ENCODE data around the gene PSAT1.

The PSAT1 gene

DNA sequence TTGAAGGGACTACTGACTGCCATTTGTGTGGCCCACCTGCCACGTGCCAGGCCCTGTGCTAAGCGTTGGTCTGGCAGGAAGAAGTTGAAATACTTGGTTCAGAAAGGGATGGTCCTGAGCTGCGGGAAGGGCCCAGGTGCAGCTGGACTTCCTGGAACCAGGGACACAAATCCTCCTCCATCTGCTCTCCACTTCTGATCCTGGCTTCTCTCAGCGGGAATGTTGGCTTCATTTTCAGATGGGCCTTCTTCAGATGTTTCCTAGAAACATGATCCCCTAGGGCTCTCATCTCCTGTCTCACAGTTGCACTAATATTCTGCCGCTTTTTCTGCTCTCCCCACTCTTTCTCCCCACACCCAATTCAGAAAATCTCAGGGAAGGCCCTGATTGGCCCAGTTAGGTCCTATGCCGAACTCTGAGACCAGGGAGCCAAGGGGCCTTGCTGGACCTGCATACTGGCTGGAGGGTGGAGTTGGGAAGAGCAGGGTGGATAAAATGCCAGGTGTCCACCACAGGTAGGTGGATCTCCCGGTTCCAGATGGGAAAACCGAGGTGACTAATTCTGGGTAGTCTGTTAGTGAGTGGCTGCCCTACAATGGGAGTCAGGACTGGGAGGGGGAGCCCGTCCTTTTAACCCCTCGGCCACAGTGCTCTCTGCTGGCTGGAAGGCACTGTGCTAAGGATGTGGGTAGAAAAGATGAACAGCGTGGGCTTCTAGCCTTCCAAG is 19.4 kb downstream of the PSAT1 start:
- DNase-seq (ENCODE audit: low read depth in 2 of 2): no peak

DNA sequence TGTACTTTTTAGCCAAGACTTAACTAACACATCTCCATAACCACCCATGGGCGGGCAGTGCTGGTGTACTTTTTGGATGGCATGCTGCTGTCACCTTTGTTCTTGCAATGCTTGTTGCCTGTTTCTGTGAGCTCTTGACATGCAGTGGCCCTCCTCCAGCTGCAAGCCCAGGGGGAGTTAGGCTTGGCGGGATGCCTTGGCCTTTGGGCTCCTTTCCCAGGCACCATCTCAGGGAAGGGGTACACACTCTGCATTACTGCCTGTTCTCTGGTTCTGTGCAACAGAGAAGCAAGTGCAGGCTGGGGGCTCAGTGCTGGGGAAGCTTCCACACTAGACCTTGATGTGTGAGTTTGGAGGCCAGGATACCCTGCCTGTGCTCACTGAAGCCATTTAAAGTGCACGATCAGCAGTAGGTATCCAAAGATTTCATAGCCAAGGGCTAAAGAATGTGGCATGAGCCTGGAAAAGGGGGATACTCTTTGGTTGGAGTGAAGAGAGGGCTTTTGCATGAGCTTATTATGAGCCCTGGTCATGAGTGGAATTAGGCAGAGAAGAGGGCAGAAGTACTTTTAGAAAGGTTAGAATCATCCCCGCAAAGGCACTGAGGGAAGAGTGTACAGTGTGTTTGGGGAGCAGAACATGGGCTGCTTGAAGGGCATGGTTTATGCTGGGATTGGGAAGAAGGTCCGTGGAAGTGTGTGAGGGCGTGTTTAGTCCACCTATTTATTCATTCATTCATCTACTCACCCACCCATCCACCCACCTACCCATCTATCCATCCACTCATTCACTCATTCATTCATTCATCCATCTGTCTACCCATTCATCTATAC is 22.5 kb downstream of the PSAT1 start:
- no peak for DNase-seq (ENCODE audit: low read depth in 2 of 2)

DNA sequence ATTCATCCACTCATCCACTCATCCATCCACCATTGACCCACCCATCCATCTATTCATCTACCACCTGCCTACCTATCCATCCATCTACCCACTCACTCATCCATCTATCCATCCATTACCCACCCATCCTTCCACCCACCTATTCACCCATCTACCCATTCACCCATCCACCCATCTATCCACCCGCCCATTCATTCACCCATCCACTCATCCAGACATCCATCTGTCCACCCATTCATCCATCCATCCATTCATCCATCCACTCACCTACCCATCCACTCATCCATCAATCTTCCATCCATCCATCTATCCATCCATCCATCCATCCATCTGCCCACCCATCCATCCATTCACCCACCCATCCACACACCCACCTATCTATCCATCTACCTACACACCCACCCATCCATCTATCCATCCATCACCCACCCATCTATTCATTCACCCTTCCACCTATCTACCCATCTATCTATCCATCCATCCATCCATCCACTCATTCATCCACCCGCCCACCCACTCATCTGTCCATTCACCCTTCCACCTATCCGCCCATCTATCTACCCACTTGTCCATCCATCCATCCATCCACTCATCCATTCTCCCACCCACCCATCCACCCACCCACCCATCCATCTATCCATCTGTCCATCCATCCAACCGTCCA is 23.2 kb downstream of the PSAT1 start:
- DNase-seq (ENCODE audit: low read depth in 2 of 2): no peak

DNA sequence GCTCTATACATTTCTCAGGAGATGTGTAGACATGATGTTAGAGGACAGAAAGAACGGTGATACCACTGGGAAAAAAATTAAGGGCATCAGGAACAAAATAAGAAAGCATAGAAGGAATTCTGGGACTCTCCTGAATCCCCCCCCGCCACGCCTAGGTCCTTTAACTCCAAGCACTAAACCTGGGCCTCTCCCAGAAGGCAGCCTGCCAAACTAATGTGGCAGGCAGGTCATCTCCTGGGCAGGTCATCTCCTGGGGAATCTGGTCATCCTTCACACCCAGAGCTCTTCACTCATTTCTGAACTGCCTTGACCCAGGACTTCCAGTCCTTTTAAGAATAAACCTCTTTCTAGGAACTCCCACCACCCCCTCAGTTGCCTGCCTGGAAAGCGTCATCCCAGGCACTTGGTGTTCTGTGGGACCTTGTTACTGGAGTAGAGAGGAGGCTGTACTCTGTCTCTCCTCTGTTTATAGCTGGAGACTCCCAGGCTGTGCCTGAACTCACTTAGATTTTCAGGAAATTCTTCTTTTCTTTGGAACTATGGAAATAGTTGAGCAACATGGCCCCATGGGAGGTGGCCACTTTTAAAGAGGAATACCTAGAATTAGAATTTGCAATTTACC is 24.1 kb downstream of the PSAT1 start:
- DNase-seq (ENCODE audit: low read depth in 2 of 2): no peak

DNA sequence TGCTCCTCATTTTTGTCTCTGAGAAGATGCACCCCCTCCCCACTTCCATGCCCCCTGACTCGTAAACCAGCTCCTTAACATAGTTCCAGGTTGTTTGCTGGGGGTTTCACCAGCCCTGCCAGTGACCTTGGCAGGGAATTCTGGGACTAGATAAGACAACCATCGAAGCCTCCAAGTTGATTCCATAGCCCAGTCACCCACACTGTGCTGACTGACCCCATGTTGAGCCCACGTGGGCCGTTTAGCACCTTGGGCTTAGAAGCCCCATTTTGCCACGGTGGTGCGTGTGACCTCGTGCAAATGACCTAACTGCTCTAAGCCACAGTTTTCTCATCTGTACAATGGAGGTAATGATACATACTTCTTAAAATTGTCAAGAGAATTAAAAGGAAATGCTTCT is 24.6 kb downstream of the PSAT1 start:
- DNase-seq (ENCODE audit: low read depth in 2 of 2): no peak

DNA sequence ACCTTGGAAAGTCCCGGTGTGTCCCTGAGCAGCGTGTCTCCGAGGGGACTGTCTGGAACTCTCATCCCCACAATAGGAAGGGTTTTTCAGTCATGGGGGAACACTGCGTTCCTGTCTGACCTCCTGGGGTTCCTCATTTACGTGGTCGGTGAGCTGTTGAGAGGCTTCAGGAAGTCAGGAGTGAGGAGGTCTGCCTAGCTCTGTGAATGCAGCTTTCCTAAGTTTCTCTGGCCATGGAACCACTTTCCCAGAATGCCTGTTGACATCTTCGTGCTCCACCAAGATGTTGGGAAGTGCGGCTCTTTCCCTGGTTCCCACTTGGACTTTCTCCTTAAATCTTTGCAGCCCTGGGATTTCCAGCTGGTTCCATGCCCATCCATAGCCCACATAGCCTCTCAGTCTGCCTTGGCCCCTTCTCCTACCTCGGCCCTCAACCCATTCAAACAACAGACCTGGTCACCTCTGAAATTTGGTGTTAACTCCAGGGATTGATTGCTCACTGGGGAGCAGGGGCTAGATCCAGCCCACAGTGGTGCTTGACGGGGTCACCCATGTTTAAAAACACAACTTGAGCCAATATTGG is 27.2 kb downstream of the PSAT1 start:
- no peak for DNase-seq (ENCODE audit: low read depth in 2 of 2)

DNA sequence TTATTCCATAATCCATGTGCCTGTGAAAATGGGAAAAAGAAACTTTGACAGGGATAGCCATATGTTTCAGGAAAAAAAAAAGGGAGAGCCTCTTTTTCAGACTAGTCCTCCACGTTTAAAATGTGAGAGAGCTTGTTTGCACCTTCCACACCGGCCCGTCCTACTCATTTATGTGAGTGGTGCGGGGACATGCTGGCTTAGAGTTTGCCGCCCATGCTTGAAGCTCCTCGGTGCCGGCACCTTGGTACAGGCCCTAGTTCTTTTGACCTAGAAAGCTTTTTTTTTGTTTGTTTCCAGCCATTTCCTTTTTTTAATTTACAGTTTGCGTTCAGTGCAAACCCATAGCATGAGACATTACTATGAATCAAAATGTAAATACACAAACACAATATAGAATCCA is 27.8 kb downstream of the PSAT1 start:
- DNase-seq (ENCODE audit: low read depth in 2 of 2): no peak

DNA sequence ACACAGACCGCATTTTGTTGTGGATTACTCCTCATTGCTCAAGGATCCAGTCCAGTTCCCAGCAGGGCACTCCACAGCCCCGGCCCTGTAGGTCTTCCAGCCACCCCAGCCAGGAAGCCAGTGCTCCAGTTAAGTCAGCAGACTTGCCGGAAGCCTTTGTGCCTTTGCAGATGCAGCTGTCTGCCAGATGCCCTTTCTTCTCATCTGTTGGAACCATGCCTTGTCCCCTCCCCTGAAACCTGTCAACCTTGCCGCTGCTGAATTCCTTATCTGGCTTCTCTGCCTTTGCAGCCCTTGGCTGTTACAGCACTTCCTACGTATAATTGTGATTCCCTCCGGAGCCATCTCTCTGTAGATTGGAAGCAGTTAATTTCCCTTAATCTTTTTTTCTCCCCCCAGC is 28.4 kb downstream of the PSAT1 start:
- DNase-seq (ENCODE audit: low read depth in 2 of 2): no peak

DNA sequence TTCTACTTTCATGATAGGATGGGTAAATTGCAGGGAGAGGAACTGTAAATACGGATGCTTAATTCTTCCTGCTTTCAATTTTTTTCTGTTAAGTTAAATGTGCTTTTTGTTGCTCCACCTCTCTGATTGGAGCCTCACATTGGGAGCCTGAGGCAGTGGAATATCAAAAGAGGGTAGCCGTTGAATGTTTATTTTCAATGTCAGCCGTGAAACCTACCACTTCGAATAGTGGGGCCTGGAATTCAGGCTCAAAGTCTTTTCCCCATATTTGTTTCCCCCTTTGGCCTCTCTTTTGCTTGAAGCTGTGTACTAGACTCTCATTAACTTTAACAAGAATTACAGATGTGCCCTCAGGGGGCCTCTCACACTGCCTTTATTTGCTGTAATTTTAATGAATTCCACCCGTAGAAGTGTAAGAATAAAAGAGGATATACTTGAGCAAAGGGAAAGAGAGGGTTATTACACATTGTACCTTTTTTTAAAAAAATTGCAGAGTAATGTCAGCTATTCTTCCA is 29.0 kb downstream of the PSAT1 start:
- no peak for DNase-seq (ENCODE audit: low read depth in 2 of 2)

DNA sequence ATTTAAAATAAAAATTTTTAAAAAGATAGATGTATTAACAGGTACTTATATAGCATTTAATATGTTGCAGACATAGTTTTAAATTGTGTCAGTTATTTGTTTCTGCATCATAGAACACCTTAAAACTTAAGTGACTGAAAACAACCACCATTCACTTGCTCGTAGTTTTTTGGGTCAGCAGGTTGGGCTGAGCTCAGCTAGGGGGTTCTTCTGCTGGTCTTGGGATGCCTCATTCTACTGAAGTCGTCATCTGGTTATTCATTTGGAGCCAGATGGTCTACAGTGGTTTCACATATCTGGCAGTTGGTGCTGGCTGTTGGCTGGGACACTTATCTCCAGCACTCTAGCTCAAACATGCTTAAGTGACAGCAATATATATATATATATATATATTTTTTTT is 29.6 kb downstream of the PSAT1 start:
- no peak for DNase-seq (ENCODE audit: low read depth in 2 of 2)

DNA sequence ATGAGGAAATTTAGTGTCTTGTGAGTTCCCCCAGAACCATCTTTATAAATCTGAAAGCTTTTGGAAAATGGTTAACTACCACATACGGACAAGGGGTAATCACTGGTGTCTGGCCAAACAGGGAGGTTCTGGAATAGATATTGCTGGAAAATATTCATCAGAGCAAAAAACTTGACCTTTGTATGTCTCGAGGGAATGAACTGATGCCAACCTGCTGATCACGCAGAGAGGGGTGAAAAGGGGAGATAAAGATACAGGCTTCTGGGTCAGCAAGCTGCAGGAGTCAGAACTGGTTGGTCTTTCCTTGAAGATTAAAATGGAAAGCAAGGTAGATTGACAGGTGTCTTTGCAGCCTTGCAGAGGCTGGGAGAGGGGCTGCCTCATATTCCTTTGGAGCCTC is 35.5 kb downstream of the PSAT1 start:
- DNase-seq (ENCODE audit: low read depth in 2 of 2): no peak

DNA sequence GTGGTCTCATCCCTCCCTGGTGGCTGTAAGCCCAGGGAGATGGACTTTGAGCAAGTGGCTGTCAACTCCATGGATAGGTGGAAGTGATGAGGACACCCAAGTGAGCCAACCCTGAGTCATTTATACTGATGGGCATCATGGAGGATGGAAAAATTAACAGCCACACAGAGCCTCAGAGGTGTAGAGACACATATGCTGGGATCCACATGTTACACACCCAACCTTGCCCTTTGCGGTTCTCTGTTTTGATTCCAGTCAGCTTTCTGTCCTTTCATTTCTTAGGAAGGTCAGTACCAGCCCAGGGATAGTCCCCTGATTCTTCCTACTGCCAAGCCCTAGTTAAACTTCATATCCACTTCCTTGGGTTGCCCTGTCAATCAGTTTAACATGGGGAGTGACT is 51.9 kb downstream of the PSAT1 start:
- no peak for DNase-seq (ENCODE audit: low read depth in 2 of 2)

DNA sequence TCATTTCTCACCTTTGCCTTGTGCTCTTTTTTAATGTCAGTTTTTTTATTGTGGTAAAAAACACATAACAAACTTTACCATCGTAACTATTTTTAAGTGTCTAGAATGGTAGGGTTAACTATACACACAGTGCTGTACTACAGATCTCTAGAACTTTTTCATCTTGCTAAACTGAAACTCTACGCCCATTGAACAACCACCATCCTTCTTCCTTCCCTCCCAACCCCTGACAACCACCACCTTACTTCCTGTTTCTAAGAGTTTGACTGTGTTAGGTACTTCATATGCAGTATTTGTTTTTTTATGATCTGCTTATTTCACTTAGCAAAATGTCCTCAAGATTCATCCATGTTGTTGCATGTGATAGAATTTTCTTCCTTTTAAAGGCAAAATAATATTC is 54.9 kb downstream of the PSAT1 start:
- no peak for DNase-seq (ENCODE audit: low read depth in 2 of 2)

DNA sequence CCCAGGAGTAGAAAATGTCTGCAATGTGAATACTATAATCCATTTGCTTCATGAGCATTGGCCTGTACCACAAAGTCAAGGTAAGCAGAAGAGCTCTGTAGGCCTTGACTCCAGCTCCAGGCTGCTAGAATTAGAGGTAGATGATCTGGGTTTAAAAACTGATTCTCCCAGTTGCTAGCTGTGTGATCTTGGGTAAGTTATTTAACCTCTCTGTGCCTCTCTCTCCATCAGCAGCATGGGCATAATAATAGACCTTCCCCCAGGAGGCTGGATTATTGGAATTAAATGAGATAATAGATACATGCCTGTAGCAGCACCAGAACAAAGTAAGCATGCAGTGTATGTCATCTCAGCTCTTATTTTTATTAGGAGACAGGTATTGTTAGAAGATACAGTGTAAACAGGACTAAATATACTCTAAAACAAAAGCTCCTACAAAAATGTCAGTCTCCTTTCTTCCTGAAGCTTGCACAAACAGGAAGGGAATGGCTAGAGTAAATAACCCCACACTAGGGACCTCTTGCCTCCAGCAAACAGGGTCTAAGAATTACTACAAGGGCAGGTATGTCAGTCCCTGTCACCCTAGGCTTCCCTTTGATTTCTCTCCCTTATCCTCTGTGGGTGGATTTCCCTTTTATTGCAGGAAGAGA is 57.5 kb downstream of the PSAT1 start:
- no peak for DNase-seq (ENCODE audit: low read depth in 2 of 2)

DNA sequence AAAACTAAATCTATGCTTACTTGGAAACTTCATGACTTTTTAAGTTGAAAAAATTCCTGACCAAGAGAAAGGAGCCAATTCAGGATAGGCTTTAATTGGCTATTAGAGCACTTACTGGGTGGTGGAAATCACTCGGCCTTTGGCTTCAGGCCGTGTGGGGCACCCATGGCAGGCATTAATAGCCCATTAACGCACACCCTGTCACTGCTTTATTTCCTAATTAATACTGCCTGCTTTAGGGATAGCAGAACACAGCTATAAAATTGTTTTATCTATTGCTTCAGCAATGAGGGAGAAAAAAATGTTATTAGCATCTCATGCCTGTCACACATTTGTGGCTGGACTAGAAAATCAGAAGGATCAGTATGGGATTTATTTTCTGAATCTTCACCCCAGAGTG is 58.1 kb downstream of the PSAT1 start:
- no peak for DNase-seq (ENCODE audit: low read depth in 2 of 2)

DNA sequence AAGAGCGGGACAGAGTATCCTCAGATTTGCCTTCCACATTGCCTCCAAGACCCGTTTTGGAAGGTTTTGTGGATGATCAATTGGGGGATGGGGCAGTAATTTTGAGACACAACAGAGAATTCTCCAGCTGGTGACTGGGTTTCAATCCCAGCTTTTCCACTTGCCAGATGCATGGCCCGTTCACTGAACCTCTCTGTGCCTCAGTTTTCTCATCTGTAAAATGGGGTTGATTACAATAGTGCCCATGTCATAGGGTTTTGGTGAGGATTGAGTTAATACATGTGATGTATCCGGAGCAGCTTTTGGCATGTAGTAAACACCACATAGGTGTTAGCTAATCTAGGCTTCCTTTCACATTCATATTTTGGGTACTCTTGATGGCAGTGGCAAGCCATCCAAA is 59.7 kb downstream of the PSAT1 start:
- no peak for DNase-seq (ENCODE audit: low read depth in 2 of 2)

DNA sequence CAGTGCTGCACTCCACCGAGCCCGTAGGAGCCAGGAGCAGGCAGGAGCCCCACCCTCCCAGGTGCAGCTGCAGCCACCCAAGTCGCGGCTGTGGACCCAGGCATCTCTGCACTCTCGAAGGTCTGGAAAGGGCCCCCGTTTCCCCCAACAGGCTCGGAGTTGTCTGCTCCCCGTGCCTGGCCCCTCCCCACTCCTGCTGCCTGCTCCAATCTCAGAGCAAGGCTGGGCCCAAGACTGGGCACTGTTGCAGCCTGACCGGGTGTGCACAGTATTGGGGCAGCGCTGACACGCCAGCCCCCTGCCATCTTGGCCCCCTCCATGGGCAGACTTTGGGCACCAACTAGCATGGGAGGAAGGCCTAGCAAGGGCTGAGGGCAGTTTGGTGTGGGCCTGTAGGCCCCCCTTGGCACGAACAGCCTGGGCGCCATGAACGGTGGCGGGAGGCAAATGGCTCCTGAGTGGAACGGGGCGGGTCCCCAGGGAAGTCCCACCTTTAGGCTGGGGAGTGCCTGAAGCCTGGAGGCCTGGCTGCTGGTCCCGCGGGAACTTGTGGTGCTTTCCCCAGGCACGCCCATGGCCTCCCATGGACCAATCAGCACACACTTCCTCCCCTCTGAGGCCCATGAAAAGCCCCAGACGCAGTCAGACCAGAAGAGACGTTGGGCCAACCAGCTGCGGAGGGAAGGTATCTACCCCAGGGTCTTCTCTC is 60.4 kb downstream of the PSAT1 start:
- DNase-seq (ENCODE audit: low read depth in 2 of 2): no peak

DNA sequence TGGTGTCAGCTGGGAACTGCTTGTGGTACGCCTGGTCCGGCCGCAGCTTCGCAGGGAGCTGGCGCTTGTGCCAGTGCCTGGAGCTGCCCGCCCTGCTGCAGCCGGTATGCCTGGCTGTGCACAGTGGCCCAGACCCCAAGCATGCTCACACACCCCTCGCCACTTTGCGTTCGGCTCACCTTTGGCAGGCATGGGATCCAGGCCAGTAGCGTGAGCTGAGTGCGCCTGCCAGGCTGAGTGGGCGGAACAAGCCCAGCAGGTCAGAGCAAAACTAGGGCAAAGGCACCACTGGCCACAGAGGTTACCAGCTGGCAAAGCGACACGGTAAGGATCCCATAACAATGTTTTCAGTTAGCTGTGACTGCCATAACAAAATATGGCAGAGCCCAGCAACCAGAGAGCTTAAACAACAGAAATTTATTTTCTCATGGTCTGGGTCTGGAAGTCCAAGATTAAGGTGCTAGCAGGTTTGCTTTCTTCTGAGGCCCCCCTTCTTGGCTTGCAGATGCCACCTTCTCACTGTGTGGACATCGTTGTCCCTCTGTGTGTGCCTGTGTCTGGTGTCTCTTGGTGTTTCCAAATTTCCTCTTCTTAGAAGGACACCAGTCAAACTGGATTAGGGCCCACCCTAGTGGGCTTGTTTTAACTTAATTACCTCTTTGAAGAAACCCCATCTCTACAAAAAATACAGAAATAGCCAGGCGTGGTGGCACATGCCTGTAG is 61.6 kb downstream of the PSAT1 start:
- no peak for DNase-seq (ENCODE audit: low read depth in 2 of 2)

DNA sequence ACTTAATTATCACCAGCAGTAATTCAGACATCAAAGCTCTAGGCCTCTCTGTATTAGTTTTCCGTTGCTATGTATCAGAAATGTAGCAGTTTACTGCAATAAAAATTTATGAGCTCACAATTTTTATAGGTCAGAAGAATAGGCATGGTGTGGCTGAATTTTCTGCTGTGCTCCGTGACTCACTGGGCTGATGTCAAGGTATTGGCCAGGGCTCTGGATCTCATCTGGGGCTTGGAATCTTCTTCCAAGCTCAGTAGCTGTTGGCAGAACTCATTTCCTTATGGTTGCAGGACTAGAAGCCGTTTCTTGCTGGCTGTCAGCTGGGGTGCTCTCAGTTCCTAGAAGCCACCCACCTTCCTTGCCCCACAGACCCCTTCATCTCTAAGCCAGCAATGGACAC is 66.3 kb downstream of the PSAT1 start:
- no peak for DNase-seq (ENCODE audit: low read depth in 2 of 2)

Measured in stimulated activated CD8-positive, alpha-beta memory T cell treated with anti-CD3 and anti-CD28 coated beads, Interleukin-7, amount 100 ng/mL, for 4 hours (primary cell).